Loucy (cell line): Measurements from ENCODE around the gene C5orf52.

ENCODE experiments used
- H2AFZ ChIP-seq: fragments of 200-600 bp; sonication (generic); 2 replicates; pipeline ENCODE4 v1.6.0; 2016; ENCODE audit warnings: antibody characterized with exemption, mild to moderate bottlenecking, low read length, moderate library complexity
- H3F3A ChIP-seq: fragments of 200-600 bp; 2 replicates; pipeline ENCODE4 v1.6.0; 2016; ENCODE audit warnings: antibody characterized with exemption, low read depth, mild to moderate bottlenecking
- H3K27me3 ChIP-seq: fragments of 200-600 bp; sonication (generic); 2 replicates; pipeline ENCODE4 v1.6.1; 2014; ENCODE audit warnings: low read length, mild to moderate bottlenecking; ENCODE audit not compliant: insufficient read depth, poor library complexity, severe bottlenecking
- H3K36me3 ChIP-seq: fragments of 200-600 bp; sonication (generic); 2 replicates; pipeline ENCODE4 v1.6.1; 2016; ENCODE audit warnings: low read length; ENCODE audit not compliant: insufficient read depth
- H3K4me1 ChIP-seq: fragments of 200-600 bp; sonication (generic); 2 replicates; pipeline ENCODE4 v1.5.1; 2014; ENCODE audit warnings: low read length, mild to moderate bottlenecking; ENCODE audit not compliant: insufficient read depth, poor library complexity, severe bottlenecking
- H3K4me2 ChIP-seq: fragments of 200-600 bp; sonication (generic); 2 replicates; pipeline ENCODE4 v1.6.0; 2014; ENCODE audit warnings: antibody characterized with exemption, low read length, low read depth, mild to moderate bottlenecking; ENCODE audit not compliant: poor library complexity, severe bottlenecking
- H3K4me3 ChIP-seq: fragments of 200-600 bp; sonication (generic); 2 replicates; pipeline ENCODE4 v1.5.1; 2014; ENCODE audit warnings: low read length, mild to moderate bottlenecking, mixed read lengths; ENCODE audit not compliant: poor library complexity, severe bottlenecking
- H3K79me2 ChIP-seq: fragments of 200-600 bp; sonication (generic); 2 replicates; pipeline ENCODE4 v1.6.1; 2014; ENCODE audit warnings: low read length; ENCODE audit not compliant: insufficient read depth
- H3K9ac ChIP-seq: fragments of 200-600 bp; sonication (generic); 2 replicates; pipeline ENCODE4 v1.6.0; 2014; ENCODE audit warnings: mild to moderate bottlenecking, low read depth, low read length, moderate library complexity; ENCODE audit not compliant: poor library complexity, severe bottlenecking
- H3K9me2 ChIP-seq: fragments of 200-600 bp; sonication (generic); replicated peaks from 2 replicates; pipeline ENCODE4 v1.6.1; 2016; ENCODE audit warnings: low read depth, low read length, mixed read lengths
- H3K9me3 ChIP-seq: fragments of 200-600 bp; sonication (generic); 2 replicates; pipeline ENCODE4 v1.6.1; 2014; ENCODE audit warnings: mild to moderate bottlenecking, antibody characterized with exemption, low read length, low read depth; ENCODE audit not compliant: insufficient read depth
- H4K20me1 ChIP-seq: fragments of 200-600 bp; sonication (generic); 2 replicates; pipeline ENCODE4 v1.6.0; 2014; ENCODE audit warnings: antibody characterized with exemption, low read length, mild to moderate bottlenecking; ENCODE audit not compliant: insufficient read depth, poor library complexity, severe bottlenecking
- EZH2phosphoT487 ChIP-seq: fragments of 200-600 bp; IDR thresholded peaks from 2 replicates; pipeline ENCODE4 v1.6.1; 2018; ENCODE audit warnings: antibody characterized with exemption, mild to moderate bottlenecking, moderate library complexity, borderline replicate concordance
- TF ChIP-seq, protein P1 (sequence below): fragments of 200-600 bp; sonication (generic); conservative IDR thresholded peaks from 2 replicates; pipeline ENCODE4 v1.5.1; 2014; ENCODE audit warnings: mild to moderate bottlenecking, antibody characterized with exemption, low read length

C5orf52 gene

DNA sequence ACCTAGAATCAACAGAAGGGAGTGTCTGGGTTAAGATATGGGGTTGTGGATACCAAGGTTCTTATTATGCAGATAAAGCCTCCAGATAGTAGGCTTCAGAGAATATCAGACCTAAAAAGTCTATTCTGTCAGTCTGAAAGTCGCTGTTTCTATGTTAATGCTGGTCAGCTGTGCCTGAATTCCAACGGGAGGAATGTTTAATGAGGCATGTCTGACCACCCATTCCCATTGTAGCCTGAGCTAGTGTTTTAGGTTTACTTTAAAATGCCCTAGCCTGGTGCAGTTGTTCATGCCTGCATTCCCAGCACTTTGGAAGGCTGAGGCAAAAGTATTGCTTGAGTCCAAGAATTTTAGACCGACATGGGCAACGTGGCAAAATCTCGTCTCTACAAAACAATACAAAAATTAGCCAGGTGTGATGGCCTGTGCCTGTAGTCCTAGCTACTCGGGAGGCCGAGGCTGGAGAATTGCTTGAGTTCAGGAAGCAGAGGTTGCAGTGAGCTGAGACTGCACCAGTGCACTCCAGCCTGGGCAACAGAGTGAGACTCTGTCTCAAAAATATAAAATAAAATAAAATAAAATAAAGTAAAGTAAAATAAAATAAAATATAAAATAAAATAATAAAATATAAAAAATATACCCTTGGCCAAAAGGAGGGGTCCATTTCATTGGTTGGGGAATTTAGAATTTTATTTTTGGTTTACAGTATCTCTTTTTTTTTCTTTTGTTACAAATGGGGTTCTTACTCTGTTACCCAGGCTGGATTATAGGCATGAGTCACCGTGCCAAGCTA is 11.3 kb upstream of the C5orf52 start:
- Histone ChIP-seq H3F3A (no peaks in the 10 kb centered on the region), H3K9me3 (peaks cover 2% of the 10 kb centered on the region; the same call in 1 of the 2 replicates), H4K20me1 (no peaks in the 10 kb centered on the region), H3K4me3 (no peak overlapping the region), H3K36me3 (no peaks in the 10 kb centered on the region), H3K9me2 (no peaks in the 10 kb centered on the region), H3K9ac (no peak overlapping the region), H3K27me3 (no peaks in the 10 kb centered on the region), H3K4me1 (no peaks in the 10 kb centered on the region), H3K79me2 (no peaks in the 10 kb centered on the region), H2AFZ (no peak overlapping the region), H3K4me2 (no peak overlapping the region)
- no peak for TF ChIP-seq EZH2phosphoT487
- TF ChIP-seq, protein P1, sequence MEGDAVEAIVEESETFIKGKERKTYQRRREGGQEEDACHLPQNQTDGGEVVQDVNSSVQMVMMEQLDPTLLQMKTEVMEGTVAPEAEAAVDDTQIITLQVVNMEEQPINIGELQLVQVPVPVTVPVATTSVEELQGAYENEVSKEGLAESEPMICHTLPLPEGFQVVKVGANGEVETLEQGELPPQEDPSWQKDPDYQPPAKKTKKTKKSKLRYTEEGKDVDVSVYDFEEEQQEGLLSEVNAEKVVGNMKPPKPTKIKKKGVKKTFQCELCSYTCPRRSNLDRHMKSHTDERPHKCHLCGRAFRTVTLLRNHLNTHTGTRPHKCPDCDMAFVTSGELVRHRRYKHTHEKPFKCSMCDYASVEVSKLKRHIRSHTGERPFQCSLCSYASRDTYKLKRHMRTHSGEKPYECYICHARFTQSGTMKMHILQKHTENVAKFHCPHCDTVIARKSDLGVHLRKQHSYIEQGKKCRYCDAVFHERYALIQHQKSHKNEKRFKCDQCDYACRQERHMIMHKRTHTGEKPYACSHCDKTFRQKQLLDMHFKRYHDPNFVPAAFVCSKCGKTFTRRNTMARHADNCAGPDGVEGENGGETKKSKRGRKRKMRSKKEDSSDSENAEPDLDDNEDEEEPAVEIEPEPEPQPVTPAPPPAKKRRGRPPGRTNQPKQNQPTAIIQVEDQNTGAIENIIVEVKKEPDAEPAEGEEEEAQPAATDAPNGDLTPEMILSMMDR: no peak

DNA sequence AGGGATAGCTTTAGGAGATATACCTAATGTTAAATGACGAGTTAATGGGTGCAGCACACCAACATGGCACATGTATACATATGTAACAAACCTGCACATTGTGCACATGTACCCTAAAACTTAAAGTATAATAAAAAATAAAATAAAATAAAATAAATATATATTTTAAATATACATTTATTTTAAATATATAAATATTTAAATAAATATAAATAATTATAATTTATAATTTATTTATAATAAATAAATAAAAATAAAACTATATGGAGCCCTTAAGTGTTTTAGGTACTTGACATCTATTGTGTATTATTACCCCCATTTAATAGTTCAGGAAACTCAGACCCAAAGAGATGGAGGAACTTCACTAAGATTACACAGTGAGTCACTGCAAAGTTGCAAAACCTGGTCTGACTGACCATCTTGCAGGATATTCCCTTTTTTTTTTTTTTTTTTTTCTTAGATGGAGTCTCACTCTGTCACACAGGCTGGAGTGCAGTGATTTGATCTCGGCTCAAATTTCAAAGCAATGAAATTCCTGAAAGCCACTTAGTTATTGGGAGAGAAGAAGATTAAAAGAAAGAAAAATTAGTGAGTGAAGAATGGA is 5.8 kb upstream of the C5orf52 start:
- Histone ChIP-seq H3K9me2 (no peaks in the 10 kb centered on the region), H3F3A (no peaks in the 10 kb centered on the region), H3K79me2 (no peaks in the 10 kb centered on the region), H4K20me1 (no peaks in the 10 kb centered on the region), H3K36me3 (no peaks in the 10 kb centered on the region), H3K9ac (no peak overlapping the region), H3K4me3 (no peak overlapping the region), H3K4me1 (no peaks in the 10 kb centered on the region), H2AFZ (no peak overlapping the region), H3K4me2 (no peak overlapping the region), H3K27me3 (no peaks in the 10 kb centered on the region), H3K9me3 (no peaks in the 10 kb centered on the region)
- TF ChIP-seq, protein P1: no peak
- TF ChIP-seq EZH2phosphoT487: no peak

DNA sequence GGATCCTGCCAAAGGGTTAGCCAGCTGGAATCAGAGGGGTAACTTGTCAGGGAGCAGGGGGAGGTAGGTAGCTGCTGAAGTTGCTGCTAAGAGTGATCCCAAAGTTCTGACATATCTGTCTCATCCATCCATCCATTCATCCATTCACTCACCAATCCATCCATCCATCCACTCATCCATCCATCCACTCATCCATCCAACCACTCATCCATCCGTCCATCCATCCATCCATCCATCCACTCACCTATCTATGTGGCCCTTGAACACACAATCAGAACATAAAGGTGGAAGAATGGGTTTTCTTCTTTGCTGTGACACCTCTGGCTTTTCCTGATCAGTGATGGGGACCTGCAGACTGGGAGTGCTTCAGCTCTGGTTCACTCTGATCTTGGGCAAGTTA is 3.0 kb upstream of the C5orf52 start:
- Histone ChIP-seq H2AFZ (no peak overlapping the region), H3K9me3 (no peaks in the 10 kb centered on the region), H3F3A (no peaks in the 10 kb centered on the region), H3K79me2 (no peaks in the 10 kb centered on the region), H3K9me2 (no peaks in the 10 kb centered on the region), H3K4me2 (no peak overlapping the region), H3K27me3 (no peaks in the 10 kb centered on the region), H3K4me1 (no peaks in the 10 kb centered on the region), H4K20me1 (no peaks in the 10 kb centered on the region), H3K36me3 (no peaks in the 10 kb centered on the region), H3K9ac (no peak overlapping the region), H3K4me3 (no peak overlapping the region)
- TF ChIP-seq, protein P1: no peak
- no peak for TF ChIP-seq EZH2phosphoT487
